Measurements from ENCODE around the gene ERGIC3. TPM values are rescaled to one million over a fixed set of nuclear protein-coding genes. Genes with fewer than 3 reads are reported as not detected.
A peak's percentile ranks its signal among the peaks of the same experiment; 100 is the strongest.

The ERGIC3 gene
- total and polyA plus RNA-seq, 3 experiments from 2014 or later: 114 to 137 (median 136) TPM

- no peaks in the 10 kb centered on the region for H3K9me3 Mint-ChIP-seq
- H3K36me3 ChIP-seq (ENCODE audit: insufficient read depth, low read length): no peaks in the 10 kb centered on the region
- H3K4me1 ChIP-seq (ENCODE audit: insufficient read depth, low read length): peaks cover 9% of the 10 kb centered on the region
- peaks cover 12% of the 10 kb centered on the region for H3K27me3 ChIP-seq (ENCODE audit: insufficient read depth, low read length, poor library complexity, severe bottlenecking)
- CTCF ChIA-PET: interaction anchor here (0.5 to 5.4 kb wide), 35 partner anchors 10 to 353 kb away, joined by 3 to 55 read pairs (median 3); partner anchors contain the start of genes CEP250, CPNE1, ERGIC3 and NFS1
- H3K4me3 ChIP-seq (ENCODE audit: low read length): peak overlapping the region; percentile 74
- peaks cover 0 to 1% (median 0%) of the 10 kb centered on the region in 3 donors for H3K36me3 Mint-ChIP-seq
- H3K4me3 Mint-ChIP-seq: peak overlapping the region; percentile 64 to 90 (median 81)
- DNase-seq: peak; percentile 64 to 86 (median 71)
- peak overlapping the region in 6 of 8 donors; percentile 7 to 88 (median 38) for H3K27ac Mint-ChIP-seq
- peaks cover 16 to 23% of the 10 kb centered on the region in 2 donors for H3K27me3 Mint-ChIP-seq
- H3K9me3 ChIP-seq (ENCODE audit: low read length): no peaks in the 10 kb centered on the region
- peaks cover 5 to 15% (median 10%) of the 10 kb centered on the region in 3 donors for H3K4me1 Mint-ChIP-seq
- POLR2A ChIA-PET: interaction anchor here (0.6 to 0.9 kb wide), 4 partner anchors 16 to 141 kb away, joined by 3 to 5 read pairs (median 4); partner anchors contain the start of gene RBM39
- no peak overlapping the region for H3K27ac ChIP-seq (ENCODE audit: low read depth, low read length)
Measured at GRCh38 chr20:35600993-35601973, 59.4 kb downstream of the ERGIC3 start.

GRCh38 chr20:35601990-35602389, 60.1 kb downstream of the ERGIC3 start:
- Histone ChIP-seq H3K9me3 (ENCODE audit: low read length) (no peaks in the 10 kb centered on the region), H3K4me1 (ENCODE audit: insufficient read depth, low read length) (peaks cover 9% of the 10 kb centered on the region), H3K4me3 (ENCODE audit: low read length) (peak overlapping the region; percentile 74), H3K27me3 (ENCODE audit: insufficient read depth, low read length, poor library complexity, severe bottlenecking) (peaks cover 12% of the 10 kb centered on the region), H3K27ac (ENCODE audit: low read depth, low read length) (no peak overlapping the region), H3K36me3 (ENCODE audit: insufficient read depth, low read length) (no peaks in the 10 kb centered on the region)
- Mint-ChIP-seq H3K9me3 (no peaks in the 10 kb centered on the region), H3K4me3 (peak overlapping the region in 6 of 7 donors; percentile 18 to 83 (median 36)), H3K27ac (peak overlapping the region in 1 of 8 donors; percentile 38), H3K4me1 (peaks cover 5 to 15% (median 10%) of the 10 kb centered on the region in 3 donors), H3K27me3 (peaks cover 16 to 23% of the 10 kb centered on the region in 2 donors), H3K36me3 (peaks cover 0 to 1% (median 0%) of the 10 kb centered on the region in 3 donors)
- ChIA-PET POLR2A (no interaction called here), CTCF (interaction anchor here (0.6 to 5.4 kb wide), 18 partner anchors 11 to 283 kb away, joined by 3 to 55 read pairs (median 4); partner anchors contain the start of genes CEP250, CPNE1, ERGIC3 and NFS1)
- no peak for DNase-seq

- Histone ChIP-seq H3K4me1 (ENCODE audit: insufficient read depth, low read length) (peaks cover 9% of the 10 kb centered on the region), H3K9me3 (ENCODE audit: low read length) (no peaks in the 10 kb centered on the region), H3K4me3 (ENCODE audit: low read length) (no peak overlapping the region), H3K27me3 (ENCODE audit: insufficient read depth, low read length, poor library complexity, severe bottlenecking) (peaks cover 12% of the 10 kb centered on the region), H3K27ac (ENCODE audit: low read depth, low read length) (no peak overlapping the region), H3K36me3 (ENCODE audit: insufficient read depth, low read length) (no peaks in the 10 kb centered on the region)
- Mint-ChIP-seq H3K4me3 (peak overlapping the region in 6 of 7 donors; percentile 19 to 81 (median 46)), H3K4me1 (peaks cover 5 to 15% (median 10%) of the 10 kb centered on the region in 3 donors), H3K27me3 (peaks cover 16 to 20% of the 10 kb centered on the region in 2 donors), H3K36me3 (peaks cover 0 to 1% (median 0%) of the 10 kb centered on the region in 3 donors), H3K9me3 (no peaks in the 10 kb centered on the region), H3K27ac (peak overlapping the region in 3 of 8 donors; percentile 31 to 43 (median 38))
- no peak for DNase-seq
- CTCF ChIA-PET: interaction anchor here (1.7 to 5.4 kb wide), 3 partner anchors 10 to 156 kb away, joined by 3 to 55 read pairs (median 3); partner anchors contain the start of gene SPAG4
- POLR2A ChIA-PET: interaction anchor here (0.6 to 1.0 kb wide), 3 partner anchors 14 to 337 kb away, joined by 3 to 5 read pairs (median 3); partner anchors contain the start of gene ROMO1
Measured at GRCh38 chr20:35602851-35603495, 61.1 kb downstream of the ERGIC3 start.

GRCh38 chr20:35603695-35604448, 62.0 kb downstream of the ERGIC3 start:
- Mint-ChIP-seq H3K4me3 (peak overlapping the region in 2 of 7 donors; percentile 9 to 81), H3K27ac (peak overlapping the region in 2 of 8 donors; percentile 31 to 75), H3K4me1 (peaks cover 5 to 15% (median 10%) of the 10 kb centered on the region in 3 donors), H3K9me3 (no peaks in the 10 kb centered on the region), H3K27me3 (peaks cover 15 to 16% of the 10 kb centered on the region in 2 donors), H3K36me3 (peaks cover 0 to 1% (median 0%) of the 10 kb centered on the region in 3 donors)
- Histone ChIP-seq H3K27ac (ENCODE audit: low read depth, low read length) (no peak overlapping the region), H3K4me3 (ENCODE audit: low read length) (no peak overlapping the region), H3K9me3 (ENCODE audit: low read length) (no peaks in the 10 kb centered on the region), H3K36me3 (ENCODE audit: insufficient read depth, low read length) (no peaks in the 10 kb centered on the region), H3K27me3 (ENCODE audit: insufficient read depth, low read length, poor library complexity, severe bottlenecking) (peaks cover 12% of the 10 kb centered on the region), H3K4me1 (ENCODE audit: insufficient read depth, low read length) (peaks cover 9% of the 10 kb centered on the region)
- DNase-seq: no peak
- CTCF ChIA-PET: interaction anchor here (0.7 to 5.4 kb wide), 5 partner anchors 9 to 157 kb away, joined by 3 to 55 read pairs (median 3); partner anchors contain the start of genes CEP250 and SPAG4
- POLR2A ChIA-PET: interaction anchor here (0.7 to 1.0 kb wide), 2 partner anchors 13 to 338 kb away, joined by 3 to 5 read pairs; no protein-coding TSS in a partner anchor

GRCh38 chr20:35604449-35604747, 62.5 kb downstream of the ERGIC3 start:
- POLR2A ChIA-PET: no interaction called here

GRCh38 chr20:35606127-35606526, 64.2 kb downstream of the ERGIC3 start:
- DNase-seq: no peak
- Histone ChIP-seq H3K27me3 (ENCODE audit: insufficient read depth, low read length, poor library complexity, severe bottlenecking) (peaks cover 6% of the 10 kb centered on the region), H3K27ac (ENCODE audit: low read depth, low read length) (no peak overlapping the region), H3K9me3 (ENCODE audit: low read length) (no peaks in the 10 kb centered on the region), H3K4me3 (ENCODE audit: low read length) (no peak overlapping the region), H3K36me3 (ENCODE audit: insufficient read depth, low read length) (no peaks in the 10 kb centered on the region), H3K4me1 (ENCODE audit: insufficient read depth, low read length) (peaks cover 4% of the 10 kb centered on the region)
- Mint-ChIP-seq H3K4me1 (peaks cover 2 to 9% (median 4%) of the 10 kb centered on the region in 3 donors), H3K9me3 (no peaks in the 10 kb centered on the region), H3K27ac (no peak overlapping the region), H3K4me3 (no peak overlapping the region), H3K36me3 (peaks cover 0 to 1% (median 0%) of the 10 kb centered on the region in 3 donors), H3K27me3 (peaks cover 3 to 4% of the 10 kb centered on the region in 2 donors)
- POLR2A ChIA-PET: no interaction called here
- CTCF ChIA-PET: interaction anchor here (1.0 to 1.3 kb wide), 2 partner anchors 10 to 13 kb away, joined by 3 read pairs; partner anchors contain the start of gene SPAG4

More at GRCh38 chr20:35604449-35604747, 62.5 kb downstream of the ERGIC3 start:
- H3K4me1 ChIP-seq (ENCODE audit: insufficient read depth, low read length): peaks cover 9% of the 10 kb centered on the region
- H3K4me3 ChIP-seq (ENCODE audit: low read length): no peak overlapping the region
- Mint-ChIP-seq H3K27ac (no peak overlapping the region), H3K27me3 (peaks cover 13 to 14% of the 10 kb centered on the region in 2 donors), H3K4me1 (peaks cover 5 to 15% (median 10%) of the 10 kb centered on the region in 3 donors), H3K36me3 (peaks cover 0 to 1% (median 0%) of the 10 kb centered on the region in 3 donors), H3K9me3 (no peaks in the 10 kb centered on the region), H3K4me3 (no peak overlapping the region)
- CTCF ChIA-PET: interaction anchor here (0.7 to 5.4 kb wide), 7 partner anchors 8 to 157 kb away, joined by 3 to 55 read pairs (median 3); partner anchors contain the start of genes CEP250 and SPAG4
- H3K36me3 ChIP-seq (ENCODE audit: insufficient read depth, low read length): no peaks in the 10 kb centered on the region
- H3K27ac ChIP-seq (ENCODE audit: low read depth, low read length): no peak overlapping the region
- no peak for DNase-seq
- no peaks in the 10 kb centered on the region for H3K9me3 ChIP-seq (ENCODE audit: low read length)
- H3K27me3 ChIP-seq (ENCODE audit: insufficient read depth, low read length, poor library complexity, severe bottlenecking): peaks cover 12% of the 10 kb centered on the region

All from CD8-positive, alpha-beta memory T cell (primary cell).